ENCODE measurements around the gene UBE4B. TPM values are rescaled to one million over a fixed set of nuclear protein-coding genes. Genes with fewer than 3 reads are reported as not detected.
A peak's percentile ranks its signal among the peaks of the same experiment; 100 is the strongest.

Gene UBE4B
- total and polyA plus RNA-seq, 2 experiments from 2014 or later = 28.4 to 115 TPM

- TF ChIP-seq ZNF462 (CRISPR knock-in tag; IDR thresholded peaks at IDR 0.05) (no peak), EZH2phosphoT487 (IDR thresholded peaks at IDR 0.05; ENCODE audit: unreplicated experiment) (no peak)
These were observed 140.8 kb downstream of the UBE4B start (continued) for GRCh38 chr1:10173582-10173981.

- Mint-ChIP-seq H3K36me3 (ENCODE audit: low read depth) (peaks cover 54% of the 10 kb centered on the region), H3K4me1 (peaks cover 14% of the 10 kb centered on the region), H3K4me3 (no peak overlapping the region), H3K27me3 (ENCODE audit: insufficient read depth, low read depth, poor library complexity) (peaks cover 8% of the 10 kb centered on the region), H3K9me3 (peaks cover 3% of the 10 kb centered on the region; the same call in 2 of the 3 replicates), H3K27ac (peak overlapping the region; percentile 65)
- no peaks in the 10 kb centered on the region for H3K79me2 ChIP-seq (replicated peaks; ENCODE audit: insufficient read depth)
- H3K4me1 ChIP-seq (ENCODE audit: insufficient read depth) = peaks cover 14% of the 10 kb centered on the region
- ATAC-seq (no peak), DNase-seq (ENCODE audit: low spot score) (no peak)
- peak overlapping the region; percentile 79; the same call in 1 of the 2 replicates for H3K27ac ChIP-seq (ENCODE audit: low read depth)
- H4K20me1 ChIP-seq (replicated peaks; ENCODE audit: insufficient read depth) = no peaks in the 10 kb centered on the region
- TF ChIP-seq ZNF114 (CRISPR knock-in tag; IDR thresholded peaks at IDR 0.05) = no peak
- no peak for TF ChIP-seq REST (IDR thresholded peaks at IDR 0.05; ENCODE audit: unreplicated experiment)
- TF ChIP-seq EZH2 (IDR thresholded peaks at IDR 0.05; ENCODE audit: low read depth, unreplicated experiment) = no peak
- no peak for TF ChIP-seq CREB1 (CRISPR knock-in tag; IDR thresholded peaks at IDR 0.05; ENCODE audit: low read depth)
- TF ChIP-seq POLR2AphosphoS5 (IDR thresholded peaks at IDR 0.05; ENCODE audit: low read depth) = no peak
- TF ChIP-seq STAT1 (IDR thresholded peaks at IDR 0.05; ENCODE audit: unreplicated experiment) = no peak
- TF ChIP-seq EZH2phosphoT487 (IDR thresholded peaks at IDR 0.05; ENCODE audit: unreplicated experiment) = no peak
- no peak for TF ChIP-seq CTCF (conservative IDR thresholded peaks at IDR 0.05; ENCODE audit: low read depth in 2 of 2)
- no peak for TF ChIP-seq NANOG (IDR thresholded peaks at IDR 0.05; ENCODE audit: borderline replicate concordance)
- H3K4me2 ChIP-seq = 0 out of 2 replicates have a peak overlapping the region, but pooled peaks have one; percentile 17
- H2AFZ ChIP-seq = no peak overlapping the region
- no peak overlapping the region for H3K4me3 ChIP-seq
- no peaks in the 10 kb centered on the region for H3K9me2 ChIP-seq (ENCODE audit: insufficient read depth)
- 0 out of 2 replicates have a peak, but pooled peaks cover 10% of the 10 kb centered on the region for H3K36me3 ChIP-seq (ENCODE audit: insufficient read depth)
- no peaks in the 10 kb centered on the region for H3K27me3 ChIP-seq (ENCODE audit: insufficient read depth)
- H3F3A ChIP-seq (replicated peaks; ENCODE audit: low read depth) = 0 out of 2 replicates have a peak, but pooled peaks cover 9% of the 10 kb centered on the region
These were observed 145.1 kb downstream of the UBE4B start for GRCh38 chr1:10177876-10178275.

Measured in GM23338 (cell line).